ENCODE measurements around the gene VWF.

Gene VWF

GRCh38 chr12:6045438-6045837 lies 79.0 kb downstream of the VWF start:
- no peak for DNase-seq (ENCODE audit: extremely low read depth, low read depth)
- no peak for TF ChIP-seq CTCF (IDR thresholded peaks at IDR 0.05; ENCODE audit: low read depth, low read length)

GRCh38 chr12:6044082-6044481 lies 80.4 kb downstream of the VWF start:
- no peak for TF ChIP-seq CTCF (IDR thresholded peaks at IDR 0.05; ENCODE audit: low read depth, low read length)
- no peak for DNase-seq (ENCODE audit: extremely low read depth, low read depth)

GRCh38 chr12:6042446-6042845 lies 82.0 kb downstream of the VWF start:
- TF ChIP-seq CTCF (IDR thresholded peaks at IDR 0.05; ENCODE audit: low read depth, low read length) = no peak
- DNase-seq (ENCODE audit: extremely low read depth, low read depth) = no peak

GRCh38 chr12:6041891-6042290 lies 82.6 kb downstream of the VWF start:
- DNase-seq (ENCODE audit: extremely low read depth, low read depth) = no peak
- TF ChIP-seq CTCF (IDR thresholded peaks at IDR 0.05; ENCODE audit: low read depth, low read length) = no peak

GRCh38 chr12:6040815-6041214 lies 83.7 kb downstream of the VWF start:
- DNase-seq (ENCODE audit: extremely low read depth, low read depth) = no peak
- no peak for TF ChIP-seq CTCF (IDR thresholded peaks at IDR 0.05; ENCODE audit: low read depth, low read length)

GRCh38 chr12:6039894-6040601 lies 84.4 kb downstream of the VWF start:
- peak; percentile 35 for DNase-seq (ENCODE audit: extremely low read depth, low read depth)
- peak; percentile 93 for TF ChIP-seq CTCF (IDR thresholded peaks at IDR 0.05; ENCODE audit: low read depth, low read length)

- DNase-seq (ENCODE audit: extremely low read depth, low read depth) = no peak
- peak; percentile 62 for TF ChIP-seq CTCF (IDR thresholded peaks at IDR 0.05; ENCODE audit: low read depth, low read length)
These were observed 86.3 kb downstream of the VWF start for GRCh38 chr12:6038160-6038559.

Data from AG09319 (cell line).